HG03159 (cell line): ENCODE measurements around the gene NEU4.
"Not testable (repeated sequence)": the region's sequence is repeated elsewhere in the genome, so short reads cannot be mapped to it uniquely, and the experiment has no call there.

Source experiments
- ATAC-seq: cut with Tn5 transposase; IDR thresholded peaks from one replicate; pipeline ENCODE4 v1.9.1; 2021; ENCODE audit warnings: mild to moderate bottlenecking, moderate library complexity; ENCODE audit not compliant: unreplicated experiment

Gene NEU4

GRCh38 chr2:241811952-241812729 lies 3.1 kb downstream of the NEU4 start:
- no peak for ATAC-seq

- ATAC-seq = no peak
Measured at GRCh38 chr2:241812730-241813643, 4.0 kb downstream of the NEU4 start.

GRCh38 chr2:241813644-241814392 lies 4.8 kb downstream of the NEU4 start:
- no peak for ATAC-seq

GRCh38 chr2:241814393-241814642 lies 5.3 kb downstream of the NEU4 start:
- no peak for ATAC-seq

GRCh38 chr2:241814643-241815476 lies 5.9 kb downstream of the NEU4 start:
- ATAC-seq = no peak

- no peak for ATAC-seq
Measured at GRCh38 chr2:241815477-241816430, 6.8 kb downstream of the NEU4 start.

GRCh38 chr2:241816431-241817121 lies 7.6 kb downstream of the NEU4 start:
- ATAC-seq = no peak

GRCh38 chr2:241817126-241817820 lies 8.3 kb downstream of the NEU4 start:
- no peak for ATAC-seq

GRCh38 chr2:241817821-241818215 lies 8.8 kb downstream of the NEU4 start:
- not testable (repeated sequence) for ATAC-seq

GRCh38 chr2:241818229-241818942 lies 9.4 kb downstream of the NEU4 start:
- no peak for ATAC-seq

GRCh38 chr2:241818943-241819270 lies 9.9 kb downstream of the NEU4 start:
- ATAC-seq = no peak

- not testable (repeated sequence) for ATAC-seq
Measured at GRCh38 chr2:241819947-241820624, 11.1 kb downstream of the NEU4 start.

- ATAC-seq = no peak
Measured at GRCh38 chr2:241820625-241821384, 11.8 kb downstream of the NEU4 start.

- ATAC-seq = no peak
Measured at GRCh38 chr2:241821460-241822263, 12.7 kb downstream of the NEU4 start.

GRCh38 chr2:241822264-241822623 lies 13.3 kb downstream of the NEU4 start:
- no peak for ATAC-seq
